Thoracic aorta (tissue), 2 donors: ENCODE results near the gene SDC1. TPM values are rescaled to one million over a fixed set of nuclear protein-coding genes. Genes with fewer than 3 reads are reported as not detected.

Experiments used
- ATAC-seq: fragments of 150-250 bp; one replicate; pipeline ENCODE4 v1.8.0; 2017; ENCODE audit warnings: low read depth; ENCODE audit not compliant: insufficient number of reproducible peaks, low FRiP score
- DNase-seq: peaks from one replicate; pipeline ENCODE4 v3.0.0-alpha.2; 2020; ENCODE audit warnings: low spot score
- H3K27ac ChIP-seq, 2 donors: fragments of 200-600 bp; sonication (generic); 1 replicate in 1 of 2; 2 replicates in 1 of 2; pipeline ENCODE4 v1.5.1; 2016; ENCODE audit warnings: mild to moderate bottlenecking in 2 of 2, moderate library complexity in 2 of 2
- H3K27me3 ChIP-seq: fragments of 200-600 bp; sonication (generic); replicated peaks from 2 replicates; pipeline ENCODE4 v1.6.0; 2016; ENCODE audit warnings: mild to moderate bottlenecking; ENCODE audit not compliant: insufficient read depth
- H3K36me3 ChIP-seq: fragments of 200-600 bp; sonication (generic); one replicate; pipeline ENCODE4 v1.5.1; 2016
- H3K4me1 ChIP-seq, 2 donors: fragments of 200-600 bp; sonication (generic); 1 replicate in 1 of 2; 2 replicates in 1 of 2; pipeline versions ENCODE4 v1.5.1 to v1.6.0; 2016; ENCODE audit warnings: low read depth in 2 of 2, mild to moderate bottlenecking in 1 of 2; ENCODE audit not compliant: control insufficient read depth in 1 of 2
- H3K4me3 ChIP-seq: fragments of 200-600 bp; sonication (generic); 2 replicates; pipeline ENCODE4 v1.5.1; 2016; ENCODE audit warnings: mild to moderate bottlenecking
- H3K9me3 ChIP-seq: fragments of 200-600 bp; sonication (generic); 2 replicates; pipeline ENCODE4 v1.5.1; 2016
- CTCF ChIP-seq: fragments of 200-600 bp; sonication (generic); IDR thresholded peaks from one replicate; pipeline ENCODE4 v1.5.1; 2019; ENCODE audit warnings: antibody characterized with exemption
- total RNA-seq, 2 donors: library from RNA; depleted of rRNA; stranded (reverse); fragments of >200 nt; gene quantifications; one replicate each; pipeline versions ENCODE4 v1.1.0 to v1.2.3, GENCODE V29; 2016

Gene SDC1
- total RNA-seq, 2 donors from 2014 or later: 3.1 to 9.6 TPM

DNA sequence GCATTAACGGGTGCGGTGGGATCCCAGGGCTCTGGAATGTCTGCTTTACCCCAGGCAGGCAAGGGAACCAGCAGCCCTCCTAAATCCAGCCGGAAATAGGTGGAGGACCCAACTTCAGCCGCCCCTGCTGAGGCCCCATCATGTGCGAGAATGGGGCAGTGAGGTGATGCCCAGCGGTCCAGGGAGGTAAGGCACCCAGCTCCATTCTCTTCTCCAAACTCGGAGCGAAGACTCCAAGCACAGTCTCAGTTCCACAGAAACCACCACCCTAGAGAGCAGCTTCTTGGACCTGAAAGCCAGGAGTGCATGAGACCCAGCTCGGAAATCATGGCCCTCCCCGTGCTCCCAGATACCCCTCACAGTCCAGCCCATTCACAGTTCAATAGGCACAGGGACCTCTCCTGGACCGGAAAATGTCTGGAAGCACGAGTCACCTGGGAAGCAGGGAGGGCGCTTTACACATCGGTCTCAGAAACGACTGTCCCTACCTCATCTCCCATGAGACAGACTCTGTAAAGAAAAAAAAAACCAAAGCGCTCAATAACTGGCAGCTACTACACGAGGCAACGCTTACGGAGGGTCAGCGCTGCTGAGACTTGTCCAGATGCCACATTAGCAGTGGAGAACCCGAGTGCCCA lies 2.0 kb downstream of the SDC1 start:
- ATAC-seq: no peak
- DNase-seq: no peak
- H3K27ac ChIP-seq: no peak overlapping the region
- peaks cover 0 to 21% of the 10 kb centered on the region in 2 donors for H3K4me1 ChIP-seq
- H3K36me3 ChIP-seq: no peaks in the 10 kb centered on the region
- no peaks in the 10 kb centered on the region for H3K9me3 ChIP-seq
- no peaks in the 10 kb centered on the region for H3K27me3 ChIP-seq
- TF ChIP-seq CTCF: no peak
- H3K4me3 ChIP-seq: peak overlapping the region; percentile 81

DNA sequence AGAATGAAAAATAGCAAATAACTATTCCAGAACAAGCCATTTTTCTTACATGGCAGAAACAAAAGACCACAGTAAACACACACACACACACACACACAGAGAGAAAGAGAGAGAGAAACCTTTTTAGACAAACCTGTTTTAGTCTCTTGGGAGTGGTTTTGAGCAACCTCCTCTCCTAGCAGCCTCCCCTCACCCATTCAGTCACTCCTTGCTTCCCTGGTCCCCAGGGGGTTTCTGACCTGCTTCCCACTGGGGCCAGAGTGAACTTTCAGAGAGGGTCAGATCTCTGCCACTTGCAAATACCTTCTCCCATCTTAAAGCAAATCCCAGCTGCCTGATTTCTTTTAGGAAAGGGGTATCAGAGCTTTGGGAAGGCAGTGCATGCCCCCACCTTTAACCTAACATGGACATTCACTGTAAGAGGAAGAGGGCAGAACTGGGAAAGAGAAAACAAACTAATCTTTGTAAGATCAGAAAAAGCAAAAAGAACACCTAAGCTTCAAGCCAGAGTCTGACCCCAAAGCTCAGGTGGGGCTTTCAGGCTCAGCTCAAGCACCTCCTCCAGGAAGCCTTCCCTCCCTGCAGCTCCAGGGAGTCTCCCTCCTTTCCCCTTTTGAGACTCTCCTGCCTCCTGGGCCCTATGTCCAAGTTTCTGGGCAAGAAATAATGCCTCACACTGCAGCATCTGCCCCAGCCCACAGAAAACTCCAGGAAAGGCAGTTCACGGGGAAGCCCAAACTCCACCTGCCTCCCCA lies 2.7 kb downstream of the SDC1 start:
- peaks cover 0 to 21% of the 10 kb centered on the region in 2 donors for H3K4me1 ChIP-seq
- no peak overlapping the region for H3K27ac ChIP-seq
- no peak for ATAC-seq
- no peaks in the 10 kb centered on the region for H3K9me3 ChIP-seq
- no peak overlapping the region for H3K4me3 ChIP-seq
- H3K36me3 ChIP-seq: no peaks in the 10 kb centered on the region
- DNase-seq: no peak
- TF ChIP-seq CTCF: no peak
- H3K27me3 ChIP-seq: no peaks in the 10 kb centered on the region

DNA sequence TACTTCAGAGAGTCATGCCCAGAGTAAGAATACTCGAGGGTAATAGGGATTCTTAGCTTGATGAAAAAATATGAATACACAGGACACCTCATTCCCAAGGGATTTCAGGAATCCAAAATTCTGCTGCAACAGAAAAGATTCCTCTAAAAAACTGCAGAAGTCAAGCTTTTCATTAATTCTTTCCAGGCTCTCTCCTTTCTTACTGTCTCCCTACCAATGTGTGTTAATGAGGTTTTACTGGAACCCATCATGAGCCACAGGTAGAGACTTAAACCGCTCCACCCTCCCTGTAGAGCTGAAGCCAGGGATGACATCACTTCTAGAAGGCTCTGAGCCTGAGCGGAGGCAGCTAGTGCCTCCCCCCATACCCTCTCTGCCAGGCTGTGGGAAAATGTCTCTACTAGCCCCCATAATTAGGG lies 3.4 kb downstream of the SDC1 start:
- H3K4me1 ChIP-seq: peaks cover 0 to 21% of the 10 kb centered on the region in 2 donors
- no peak overlapping the region for H3K4me3 ChIP-seq
- no peak for TF ChIP-seq CTCF
- H3K9me3 ChIP-seq: no peaks in the 10 kb centered on the region
- ATAC-seq: no peak
- no peak overlapping the region for H3K27ac ChIP-seq
- DNase-seq: no peak
- no peaks in the 10 kb centered on the region for H3K27me3 ChIP-seq
- no peaks in the 10 kb centered on the region for H3K36me3 ChIP-seq

- TF ChIP-seq CTCF: no peak
- no peak for ATAC-seq
These were observed 4.0 kb downstream of the SDC1 start for GRCh38 chr2:20220806-20221554.

More at GRCh38 chr2:20220806-20221554, 4.0 kb downstream of the SDC1 start:
- Histone ChIP-seq H3K27ac (no peak overlapping the region), H3K9me3 (no peaks in the 10 kb centered on the region), H3K4me3 (no peak overlapping the region), H3K36me3 (no peaks in the 10 kb centered on the region), H3K4me1 (peaks cover 0 to 21% of the 10 kb centered on the region in 2 donors), H3K27me3 (no peaks in the 10 kb centered on the region)
- DNase-seq: no peak
